ENCODE results near the gene ELAVL4.
"Not testable (repeated sequence)": the region's sequence is repeated elsewhere in the genome, so short reads cannot be mapped to it uniquely, and the experiment has no call there.

Gene ELAVL4

DNA sequence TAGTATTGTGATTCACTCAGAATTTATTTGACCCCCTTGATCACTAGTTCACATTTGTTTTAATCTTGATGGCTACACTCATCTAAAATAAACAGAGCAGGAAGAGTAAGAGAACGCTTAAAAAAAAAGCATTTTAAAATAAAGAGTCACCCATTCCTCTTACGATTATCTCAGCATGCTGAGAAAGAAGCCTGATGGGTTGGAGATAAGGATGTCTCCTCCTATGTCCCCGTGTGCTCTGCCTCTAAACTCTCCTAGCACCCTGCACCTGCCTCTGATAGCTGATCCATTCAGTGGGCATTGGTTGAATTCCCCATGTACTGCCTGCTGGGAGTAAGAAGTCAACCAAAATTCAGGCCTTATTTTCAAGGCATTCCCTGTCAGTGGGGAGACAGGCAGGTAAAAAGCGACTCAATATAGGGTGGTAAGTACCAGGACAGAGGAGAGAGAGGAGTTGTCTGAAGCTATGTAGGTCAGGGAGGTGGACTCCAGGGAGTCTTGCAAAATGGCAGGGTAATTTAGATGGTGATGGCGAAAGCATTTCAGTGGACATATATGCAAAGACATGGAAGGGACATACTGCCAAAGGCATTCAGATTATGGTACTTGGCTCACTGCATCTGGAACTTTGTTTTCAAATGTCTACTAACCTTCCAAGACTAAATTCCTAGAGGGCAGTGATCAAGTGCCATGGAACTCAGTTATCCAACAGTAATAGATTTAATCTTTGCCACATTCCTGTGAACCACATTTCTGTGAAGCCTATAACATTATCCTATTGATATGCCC is 18.4 kb downstream of the ELAVL4 start:
- no peak for DNase-seq (ENCODE audit: low read depth)

DNA sequence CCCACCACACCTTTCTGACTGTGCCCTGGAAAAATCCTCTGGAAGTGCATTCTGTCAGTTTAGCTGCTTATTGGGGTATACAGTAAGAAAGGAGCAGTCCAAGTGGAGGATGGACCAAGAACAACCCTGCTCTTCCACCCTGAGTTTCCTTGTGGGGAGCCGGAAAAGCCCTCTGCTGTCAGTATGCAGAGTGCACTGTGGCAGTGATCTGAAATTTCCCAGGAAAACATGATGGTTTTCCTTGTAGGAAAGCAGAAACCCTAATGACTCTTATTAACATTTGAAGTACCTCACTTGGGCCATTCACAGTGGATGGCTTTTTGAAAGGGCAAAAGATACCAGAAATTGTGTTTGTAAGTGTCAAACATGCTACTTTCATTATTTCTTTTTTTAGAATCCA is 20.5 kb downstream of the ELAVL4 start:
- no peak for DNase-seq (ENCODE audit: low read depth)

DNA sequence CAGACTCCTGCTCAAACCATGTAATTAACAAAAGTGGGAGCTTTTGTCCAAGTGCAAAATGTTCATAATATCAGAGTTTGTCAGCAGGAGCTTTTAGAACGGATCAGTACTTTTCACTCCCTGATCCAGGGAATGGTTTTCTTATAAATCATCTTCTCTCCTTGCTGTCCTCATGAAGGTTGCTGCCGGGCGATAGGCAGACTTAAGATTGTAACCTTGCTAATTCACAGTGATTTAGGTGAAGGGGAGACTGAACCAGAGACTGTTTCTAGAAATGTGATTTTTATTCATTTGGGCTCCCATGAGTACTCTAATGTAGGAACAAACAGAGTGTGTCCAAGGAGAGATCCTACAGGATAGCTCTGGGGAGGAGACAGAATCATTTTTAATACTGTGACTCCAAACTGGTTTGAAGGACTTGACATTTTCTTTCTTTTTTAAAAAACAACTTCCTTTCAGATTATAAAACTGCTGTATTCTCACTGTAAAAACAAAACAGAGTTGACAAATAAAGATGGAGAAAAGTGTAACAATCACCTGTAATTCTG is 23.7 kb downstream of the ELAVL4 start:
- DNase-seq (ENCODE audit: low read depth): no peak

DNA sequence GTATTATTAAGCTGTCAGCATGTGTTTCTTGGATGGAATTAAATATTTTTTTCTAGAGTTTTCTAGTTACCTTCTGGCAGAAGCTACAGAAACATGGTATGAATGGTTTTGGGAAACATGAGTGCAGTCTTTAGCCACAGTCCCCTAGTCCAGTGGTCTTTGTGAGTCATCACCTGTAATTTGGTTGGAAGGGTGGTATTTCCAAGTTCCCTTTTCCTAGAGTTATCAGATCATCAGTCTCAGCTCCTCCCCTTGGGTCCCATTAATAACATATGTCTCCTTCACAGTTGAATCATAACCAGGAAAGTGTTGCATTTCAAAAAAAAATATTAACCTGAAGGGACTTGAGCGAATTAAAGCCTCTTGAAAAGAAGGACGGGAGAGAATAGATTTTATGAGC is 27.0 kb downstream of the ELAVL4 start:
- DNase-seq (ENCODE audit: low read depth): no peak

DNA sequence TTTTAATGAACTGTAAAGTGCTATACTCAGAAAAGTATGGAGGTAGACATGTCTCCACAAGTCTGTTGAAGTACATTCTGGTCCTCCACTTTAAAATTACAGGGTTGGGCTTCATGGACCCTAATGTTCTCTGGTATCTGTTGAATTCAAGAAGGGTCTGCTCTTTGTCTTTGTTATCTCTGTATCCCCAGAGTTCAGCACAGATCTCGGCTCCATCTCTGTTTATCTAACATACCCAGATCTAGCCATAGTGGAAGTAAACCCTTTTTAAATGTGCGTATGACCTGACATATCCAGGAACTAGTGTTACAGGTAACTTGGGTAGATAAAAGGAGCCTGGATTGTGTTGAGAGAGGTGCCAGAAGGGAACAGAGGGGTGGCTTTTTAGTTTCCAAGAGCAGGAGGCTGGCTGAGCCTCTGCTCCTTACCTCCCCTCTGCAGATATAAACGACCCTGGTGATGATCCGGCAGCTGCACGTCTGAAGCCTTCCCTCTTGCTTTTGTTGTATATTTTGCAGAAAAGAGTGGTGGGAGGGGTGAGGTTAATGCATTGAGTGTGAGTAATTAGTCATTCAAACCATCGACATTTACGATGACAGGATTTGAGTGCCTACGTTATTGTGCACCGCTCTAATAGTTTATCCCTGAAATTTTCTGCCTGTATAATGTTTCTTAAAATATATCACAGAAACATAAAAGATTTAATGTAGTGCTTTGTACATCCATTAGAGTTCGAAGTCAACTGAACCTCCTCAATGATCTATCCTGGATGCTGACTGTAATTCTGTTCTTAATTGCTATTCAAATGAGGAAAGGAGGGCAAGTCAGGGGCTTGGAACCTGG is 30.8 kb downstream of the ELAVL4 start:
- no peak for DNase-seq (ENCODE audit: low read depth)

DNA sequence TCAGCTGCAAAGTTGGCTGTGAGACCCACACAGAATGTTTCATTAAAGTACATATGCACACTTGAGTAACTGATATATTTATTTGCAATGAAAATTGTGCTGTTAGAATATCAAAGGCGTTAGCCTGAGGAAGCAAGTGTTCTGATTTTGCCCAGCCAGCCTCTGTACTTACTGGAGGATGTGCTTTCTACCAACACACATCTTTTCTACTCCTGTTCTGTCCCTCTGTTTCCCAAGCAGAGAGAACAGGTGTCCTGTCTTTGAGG is 31.4 kb downstream of the ELAVL4 start:
- no peak for DNase-seq (ENCODE audit: low read depth)

DNA sequence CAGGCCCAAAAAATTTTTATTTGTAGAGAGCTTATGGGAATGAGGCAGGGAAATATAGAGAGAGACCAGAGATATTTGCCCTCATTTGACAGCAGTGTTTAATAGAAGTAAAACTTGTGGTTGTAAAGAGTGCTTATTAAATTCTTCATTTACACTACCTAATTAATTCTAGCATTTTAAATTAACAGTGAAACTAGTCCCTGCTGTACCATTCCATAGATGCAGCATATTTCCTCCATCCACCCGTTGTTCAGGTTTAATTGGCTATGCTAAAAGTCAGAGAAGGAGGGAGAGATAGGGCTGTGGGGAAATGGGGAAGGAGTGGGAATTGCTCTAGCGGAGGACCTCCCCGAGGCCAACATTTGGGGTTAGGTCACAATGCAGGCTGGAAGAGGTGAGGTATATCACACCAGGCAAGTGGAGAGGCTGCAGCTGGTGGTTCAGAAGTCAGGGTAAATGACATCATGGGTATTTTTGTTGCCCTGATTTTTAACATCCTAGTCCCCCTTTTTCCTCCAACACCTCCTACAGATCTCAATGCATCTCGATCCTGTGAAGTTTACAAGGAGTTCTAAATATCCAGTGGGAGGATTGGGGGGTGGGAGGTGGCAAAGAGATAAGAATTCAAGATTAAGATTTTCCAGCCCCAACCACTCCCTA is 38.6 kb downstream of the ELAVL4 start:
- no peak for DNase-seq (ENCODE audit: low read depth)

DNA sequence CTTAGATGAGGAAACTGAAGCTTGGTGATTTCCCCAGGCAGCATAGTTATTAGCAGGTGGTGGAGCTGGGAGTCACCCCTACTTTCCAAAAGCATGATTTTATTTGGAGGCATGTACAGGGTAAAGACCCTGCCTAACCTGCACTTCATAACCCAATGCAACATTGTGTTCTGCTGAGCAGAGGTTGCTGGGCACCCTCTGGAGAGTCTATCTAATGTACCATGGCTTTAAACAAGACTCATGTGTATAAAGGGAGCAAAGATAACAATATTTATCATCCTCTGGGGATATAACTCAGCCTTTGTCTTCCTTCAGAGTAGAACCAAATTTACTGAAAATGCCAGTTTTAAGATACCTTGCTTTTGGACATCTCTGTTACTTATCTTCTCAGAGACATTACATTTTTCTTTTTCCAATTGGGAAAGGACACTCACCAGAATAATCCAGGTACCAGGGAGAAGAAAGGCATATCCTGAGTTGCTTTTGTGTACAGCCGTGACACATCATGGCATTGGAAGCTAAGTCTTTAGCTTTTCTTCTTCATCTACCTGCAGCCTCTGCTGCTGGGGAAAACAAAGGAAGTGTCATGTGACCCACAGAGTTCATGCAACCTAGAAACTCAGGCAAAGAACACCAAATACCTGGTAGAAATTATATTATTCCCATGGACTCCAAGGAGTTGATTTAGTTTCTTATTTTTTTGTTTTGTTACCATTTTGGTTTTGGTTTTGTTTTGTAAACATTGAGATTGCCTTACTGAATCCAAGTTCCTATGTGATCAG is 39.6 kb downstream of the ELAVL4 start:
- no peak for DNase-seq (ENCODE audit: low read depth)

DNA sequence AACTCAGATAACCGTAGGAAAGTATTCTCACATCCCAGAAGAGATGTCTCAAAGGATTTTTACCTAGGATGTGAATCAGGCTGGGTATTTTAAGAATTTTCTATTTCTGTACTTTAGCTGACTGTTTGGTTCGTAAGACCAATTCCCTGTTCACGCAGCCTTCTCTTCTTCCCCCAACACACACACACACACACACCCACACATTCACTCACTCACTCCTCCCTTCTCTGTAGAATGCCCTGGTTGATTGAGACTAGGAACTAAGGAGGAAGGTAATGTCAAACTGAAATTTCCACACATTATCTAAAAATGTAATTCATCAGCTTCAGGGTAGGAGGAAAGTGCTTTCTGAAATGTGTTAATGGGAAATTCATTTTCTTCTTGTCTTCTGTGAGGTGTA is 43.5 kb downstream of the ELAVL4 start:
- DNase-seq (ENCODE audit: low read depth): no peak

DNA sequence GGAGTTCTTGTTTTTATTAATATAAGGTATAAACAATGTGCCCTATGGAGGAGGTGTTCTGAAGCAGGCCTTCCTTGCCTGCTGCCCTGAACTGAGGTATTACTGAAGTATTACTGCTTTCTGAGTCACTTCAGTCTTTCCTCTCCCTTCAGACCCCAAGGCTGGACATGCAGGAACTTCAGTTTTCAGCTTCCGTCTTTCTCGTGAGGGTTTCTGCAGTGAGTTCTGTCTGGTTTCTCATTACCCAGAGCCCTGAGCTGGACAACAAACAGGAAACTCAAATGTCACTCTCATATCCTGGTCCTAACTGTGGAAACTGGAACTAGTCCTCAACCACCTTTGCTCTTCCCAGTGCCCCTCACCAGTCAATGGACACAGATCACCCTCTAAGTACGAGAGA is 46.8 kb downstream of the ELAVL4 start:
- no peak for DNase-seq (ENCODE audit: low read depth)

DNA sequence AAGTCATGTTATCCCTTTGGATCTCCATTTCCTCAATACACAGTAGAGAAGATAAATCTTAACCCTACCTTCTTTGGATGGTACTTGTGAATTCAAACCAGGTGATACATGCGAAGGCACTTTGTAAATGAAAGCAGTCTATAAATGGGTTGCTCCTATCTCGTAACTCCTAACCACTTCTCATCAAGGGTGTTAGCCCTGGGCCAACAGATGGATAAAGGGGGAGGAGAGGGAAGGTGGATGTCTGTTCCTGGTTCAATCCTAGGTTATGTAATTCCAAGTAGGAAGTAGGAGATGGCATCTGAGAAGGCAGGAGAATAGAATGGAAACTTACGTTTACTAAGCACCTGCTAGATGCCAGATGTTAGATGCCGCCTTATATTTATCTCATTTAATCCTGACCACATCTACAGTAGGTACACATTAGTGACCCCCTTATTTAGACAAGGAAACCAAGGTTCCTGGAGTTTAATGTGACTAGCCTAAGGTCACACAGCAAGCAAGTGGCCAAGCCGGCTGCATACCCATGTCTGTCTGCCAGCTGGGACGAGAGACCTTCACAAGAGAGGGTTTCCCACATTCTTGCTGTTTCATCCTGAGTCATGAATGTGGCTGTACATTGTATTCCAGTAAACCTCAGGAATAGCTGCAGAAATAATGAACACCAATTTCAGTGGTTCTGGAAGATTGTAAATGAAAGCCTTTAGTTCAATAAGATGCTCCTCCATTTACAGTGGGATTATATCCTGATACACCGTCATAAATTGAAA is 47.7 kb downstream of the ELAVL4 start:
- no peak for DNase-seq (ENCODE audit: low read depth)

DNA sequence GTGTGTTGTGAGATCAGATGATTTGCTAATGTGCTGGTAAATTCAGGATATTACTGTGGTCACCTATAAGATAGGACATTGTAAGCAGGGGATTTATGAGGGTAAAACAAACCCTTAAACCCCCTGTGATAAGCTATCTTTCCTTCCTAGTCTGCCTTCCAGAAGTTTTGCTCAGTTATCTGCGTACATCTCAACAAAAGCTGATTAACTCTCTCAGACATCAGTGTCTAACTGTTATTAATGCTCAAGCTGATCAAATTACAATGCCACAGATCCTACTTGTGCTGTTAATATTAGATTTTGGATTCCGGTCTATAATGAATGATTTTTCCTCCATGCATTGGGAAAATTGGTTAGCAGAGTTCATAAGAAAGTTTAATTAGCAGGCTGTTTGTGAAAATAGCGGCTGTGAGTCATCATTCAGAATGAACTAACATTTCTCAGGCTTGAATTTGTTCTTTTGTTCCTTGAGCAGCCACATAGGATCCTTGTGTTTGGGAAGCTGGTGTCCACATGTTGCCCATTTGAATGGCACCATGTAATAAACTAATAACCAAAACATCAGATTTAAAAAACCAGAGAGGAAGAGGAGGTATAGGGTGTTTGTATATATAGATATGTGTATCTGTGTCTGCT is 48.7 kb downstream of the ELAVL4 start:
- no peak for DNase-seq (ENCODE audit: low read depth)

DNA sequence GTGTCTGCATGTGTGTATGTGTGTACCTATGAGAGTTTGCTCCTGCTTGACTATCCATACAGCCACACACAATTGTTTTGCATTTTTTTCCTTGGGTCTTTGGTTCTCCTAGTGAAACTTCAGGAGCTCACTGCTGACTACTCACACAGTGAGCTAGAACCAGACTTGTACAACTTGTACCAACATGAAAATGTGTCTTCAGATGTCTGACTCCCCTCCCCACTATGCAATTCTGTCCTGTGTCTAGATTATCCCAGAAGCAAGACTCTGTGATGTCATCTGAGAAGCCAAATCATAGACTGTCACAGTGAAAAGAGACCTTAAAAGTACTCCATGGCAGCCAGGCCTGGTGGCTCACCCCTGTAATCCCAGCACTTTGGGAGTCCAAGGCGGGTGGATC is 49.7 kb downstream of the ELAVL4 start:
- DNase-seq (ENCODE audit: low read depth): no peak

DNA sequence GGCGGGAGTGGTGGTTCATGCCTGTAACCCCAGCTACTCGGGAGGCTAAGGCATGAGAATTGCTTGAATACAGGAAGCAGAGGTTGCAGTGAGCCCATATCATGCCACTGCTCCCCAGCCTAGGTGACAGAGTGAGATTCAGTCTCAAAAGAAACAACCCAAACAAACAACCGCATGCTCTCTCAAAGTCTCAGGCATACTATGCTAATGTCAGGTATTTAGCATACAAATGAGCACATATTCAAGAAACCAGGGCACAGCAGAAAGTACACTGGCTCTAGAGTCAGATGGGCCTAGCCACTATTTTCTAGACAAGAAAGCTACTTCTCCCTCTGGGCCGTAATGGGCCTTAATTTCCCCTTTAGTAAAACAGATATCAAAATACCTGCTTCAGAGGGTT is 55.0 kb downstream of the ELAVL4 start:
- no peak for DNase-seq (ENCODE audit: low read depth)

DNA sequence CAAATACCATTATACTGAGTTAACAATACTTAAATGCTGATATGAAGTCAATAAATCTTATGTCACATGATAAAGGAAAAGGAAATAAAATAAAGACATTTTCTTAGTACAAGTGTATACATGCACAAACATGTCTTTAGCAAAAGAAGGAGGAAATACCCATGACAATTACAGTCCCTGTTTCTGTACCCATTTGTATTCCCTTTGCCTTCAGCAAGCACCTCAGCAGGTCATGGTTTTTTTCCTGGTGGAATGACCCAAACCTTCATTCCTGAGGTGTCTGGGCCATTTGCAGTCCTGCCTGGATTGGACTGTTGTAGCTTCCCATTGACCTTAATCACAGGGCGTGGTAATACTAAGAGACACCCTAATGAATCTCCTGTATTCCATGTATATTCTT is 57.6 kb downstream of the ELAVL4 start:
- not testable (repeated sequence) for DNase-seq (ENCODE audit: low read depth)

DNA sequence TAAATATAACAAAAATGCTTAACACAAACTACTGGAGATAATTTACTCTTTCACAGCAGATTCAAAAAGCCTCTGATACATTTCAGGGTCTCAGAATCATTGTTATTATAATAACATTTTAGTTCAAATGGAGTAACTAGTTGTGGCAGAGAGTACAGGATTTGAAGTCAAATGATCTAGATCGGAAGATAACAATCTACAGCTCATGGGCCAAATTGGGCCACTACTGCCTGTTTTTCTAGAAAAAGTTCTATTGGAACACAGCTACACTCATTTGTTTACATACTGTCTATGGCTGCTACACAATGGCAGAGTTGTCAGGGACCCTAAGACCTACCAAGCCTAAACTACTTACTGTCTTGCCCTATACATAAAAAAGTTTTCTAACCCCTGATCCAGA is 63.6 kb downstream of the ELAVL4 start:
- DNase-seq (ENCODE audit: low read depth): no peak

DNA sequence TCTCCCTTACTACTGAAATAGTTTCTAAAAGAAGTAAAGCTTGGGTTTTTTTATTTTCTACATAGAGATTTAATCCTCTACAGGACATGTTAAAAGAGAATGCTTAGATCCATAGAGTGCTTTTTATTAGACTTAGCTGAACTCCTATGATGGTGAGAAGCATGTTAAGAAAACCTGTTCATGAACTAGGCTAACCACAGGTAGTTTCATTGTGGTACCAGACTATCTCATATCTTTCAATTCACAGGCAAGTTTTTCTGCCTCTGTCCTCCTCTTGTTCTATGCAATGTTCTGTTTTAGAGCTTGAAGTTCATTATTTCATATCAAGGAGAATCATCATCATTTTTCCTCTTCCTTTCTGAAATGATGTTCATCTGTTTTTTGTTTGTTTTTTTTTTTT is 65.4 kb downstream of the ELAVL4 start:
- no peak for DNase-seq (ENCODE audit: low read depth)

DNA sequence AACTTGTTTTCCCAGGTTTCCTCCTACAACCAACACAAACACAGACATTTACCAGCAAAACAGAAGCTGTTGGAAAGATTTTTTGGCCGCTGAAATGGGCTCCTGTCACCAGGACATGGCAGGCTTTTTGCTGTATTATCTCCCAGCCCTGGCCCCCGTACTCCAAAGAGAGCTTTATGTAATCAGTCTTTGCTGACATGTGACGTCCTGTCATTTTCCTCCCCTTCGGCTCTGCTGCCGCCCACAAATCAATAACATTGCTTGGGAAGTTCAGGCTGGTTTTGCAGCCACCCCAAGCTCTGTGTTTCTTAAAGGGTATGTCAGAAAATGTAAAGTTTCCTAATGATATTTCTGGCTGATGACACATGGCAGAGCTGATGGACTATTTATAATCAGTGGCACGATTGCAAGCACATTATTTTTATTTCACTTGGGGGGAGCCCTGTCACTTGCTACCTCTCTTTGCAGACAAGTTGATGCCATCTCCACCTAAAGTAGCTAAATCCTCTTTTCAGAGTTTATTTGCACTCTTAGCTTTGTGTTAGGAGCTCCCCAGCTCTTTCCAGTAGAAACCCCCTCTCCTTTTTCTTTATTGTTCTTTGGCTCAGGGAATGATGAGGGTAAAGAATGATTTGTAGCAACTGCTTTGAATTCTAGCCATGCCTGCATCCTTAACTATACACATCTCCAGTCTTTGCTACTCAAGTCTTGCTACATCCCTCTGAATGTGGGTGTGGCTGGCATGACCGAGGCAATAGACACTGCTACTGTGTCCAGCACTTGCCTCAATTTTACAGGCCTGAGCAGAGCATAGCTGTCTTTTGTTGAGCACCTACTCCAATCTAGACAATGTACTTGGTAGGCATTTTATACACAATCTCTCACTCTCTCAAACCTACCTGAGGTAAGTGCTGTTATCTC is 67.3 kb downstream of the ELAVL4 start:
- no peak for DNase-seq (ENCODE audit: low read depth)

DNA sequence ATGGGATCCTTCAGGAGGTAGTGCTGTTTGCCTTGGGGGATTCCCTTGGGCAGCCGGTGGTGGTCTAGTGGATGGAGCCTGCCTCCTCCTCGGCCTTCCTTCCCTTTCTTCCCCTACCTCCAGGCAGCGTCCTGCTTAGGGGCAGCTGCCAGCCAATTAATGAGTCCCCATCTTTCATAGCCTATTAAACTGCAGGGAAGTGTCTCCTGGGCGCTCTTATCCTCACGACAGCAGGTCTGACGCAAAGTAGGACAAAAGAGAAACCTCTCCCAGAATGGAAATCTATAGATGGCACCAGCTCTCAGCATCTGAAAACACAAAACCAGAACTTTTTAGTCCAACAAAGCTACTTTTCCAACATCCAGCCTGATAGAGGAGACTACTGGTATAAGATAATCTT is 69.3 kb downstream of the ELAVL4 start:
- no peak for DNase-seq (ENCODE audit: low read depth)

DNA sequence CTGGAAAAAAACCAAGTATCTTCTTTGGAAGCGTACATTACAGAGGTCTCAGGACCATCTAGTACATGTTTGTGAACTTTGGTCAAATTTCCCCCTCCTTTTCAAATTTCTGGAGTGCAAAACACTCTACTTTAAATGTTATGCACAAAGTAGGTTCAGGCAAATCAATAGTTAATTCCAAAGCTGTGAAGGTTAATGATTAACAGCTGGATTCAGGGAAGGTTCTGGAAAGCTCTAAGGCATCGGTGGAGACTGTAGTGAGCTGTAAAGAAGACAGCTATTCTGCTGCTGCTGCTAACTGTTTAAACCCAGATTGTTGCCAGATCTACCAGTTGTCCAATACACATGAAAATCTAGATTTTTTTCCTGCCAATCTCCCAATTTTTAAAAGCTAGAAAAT is 70.9 kb downstream of the ELAVL4 start:
- no peak for DNase-seq (ENCODE audit: low read depth)
